ENCODE measurements around the gene ZNF383.
"Not testable (repeated sequence)": the region's sequence is repeated elsewhere in the genome, so short reads cannot be mapped to it uniquely, and the experiment has no call there.

ZNF383 gene

GRCh38 chr19:37294246-37294645 lies 76.2 kb downstream of the ZNF383 start:
- not testable (repeated sequence) for DNase-seq (ENCODE audit: low spot score)
